ENCODE measurements around the gene CCDC9. TPM values are rescaled to one million over a fixed set of nuclear protein-coding genes. Genes with fewer than 3 reads are reported as not detected.
A peak's percentile ranks its signal among the peaks of the same experiment; 100 is the strongest.

Gene CCDC9
- total RNA-seq, 1 experiment from 2014 or later = 36.9 TPM

DNA sequence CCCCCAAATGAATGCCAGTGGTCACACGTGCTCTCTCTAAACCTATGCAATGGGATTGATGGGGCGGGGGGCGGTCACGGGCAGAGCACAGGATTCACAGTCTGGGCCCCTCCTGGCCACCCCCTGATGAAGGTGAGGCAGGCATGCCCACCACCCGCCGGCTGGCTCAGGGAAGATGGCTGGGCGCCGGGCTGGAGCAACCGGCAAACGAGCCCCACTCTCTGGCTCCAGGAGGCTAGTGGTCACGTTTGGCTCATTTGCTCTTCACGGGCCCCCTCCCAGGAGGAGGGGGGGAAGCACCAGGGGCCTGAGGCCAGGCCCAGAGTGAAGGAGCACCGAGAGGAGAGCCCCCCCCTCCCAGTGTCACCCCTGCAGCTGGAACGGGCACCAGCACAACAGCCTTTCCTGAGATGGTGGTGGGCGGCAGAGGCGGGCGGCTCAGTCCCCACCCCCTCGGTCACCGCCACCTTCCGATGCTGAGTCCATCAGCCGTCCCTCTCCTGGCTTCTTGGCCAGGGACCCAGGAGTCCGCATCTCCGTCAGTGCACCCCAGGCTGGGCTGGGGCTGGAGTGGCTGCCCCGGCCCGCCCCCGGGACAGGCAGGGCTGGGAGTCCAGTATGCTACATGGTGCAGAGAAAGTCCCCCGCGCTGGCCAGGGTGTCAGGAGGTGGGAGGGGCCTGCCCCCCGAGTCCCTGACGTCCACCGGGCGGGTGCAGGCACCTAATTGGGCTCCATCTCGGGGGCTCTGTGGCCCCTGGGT lies 35.1 kb upstream of the CCDC9 start:
- no peak overlapping the region; the same call in 1 of the 2 replicates for H3K14ac ChIP-seq (ENCODE audit: insufficient read depth, low read length)
- no peak overlapping the region for H3K4me2 ChIP-seq (ENCODE audit: insufficient read depth, insufficient read length, low read length)
- H3K18ac ChIP-seq (ENCODE audit: insufficient read length, low read depth, low read length) = no peak overlapping the region
- TF ChIP-seq, protein P1, sequence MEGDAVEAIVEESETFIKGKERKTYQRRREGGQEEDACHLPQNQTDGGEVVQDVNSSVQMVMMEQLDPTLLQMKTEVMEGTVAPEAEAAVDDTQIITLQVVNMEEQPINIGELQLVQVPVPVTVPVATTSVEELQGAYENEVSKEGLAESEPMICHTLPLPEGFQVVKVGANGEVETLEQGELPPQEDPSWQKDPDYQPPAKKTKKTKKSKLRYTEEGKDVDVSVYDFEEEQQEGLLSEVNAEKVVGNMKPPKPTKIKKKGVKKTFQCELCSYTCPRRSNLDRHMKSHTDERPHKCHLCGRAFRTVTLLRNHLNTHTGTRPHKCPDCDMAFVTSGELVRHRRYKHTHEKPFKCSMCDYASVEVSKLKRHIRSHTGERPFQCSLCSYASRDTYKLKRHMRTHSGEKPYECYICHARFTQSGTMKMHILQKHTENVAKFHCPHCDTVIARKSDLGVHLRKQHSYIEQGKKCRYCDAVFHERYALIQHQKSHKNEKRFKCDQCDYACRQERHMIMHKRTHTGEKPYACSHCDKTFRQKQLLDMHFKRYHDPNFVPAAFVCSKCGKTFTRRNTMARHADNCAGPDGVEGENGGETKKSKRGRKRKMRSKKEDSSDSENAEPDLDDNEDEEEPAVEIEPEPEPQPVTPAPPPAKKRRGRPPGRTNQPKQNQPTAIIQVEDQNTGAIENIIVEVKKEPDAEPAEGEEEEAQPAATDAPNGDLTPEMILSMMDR (conservative IDR thresholded peaks at IDR 0.05) = no peak
- no peak overlapping the region for H2BK20ac ChIP-seq (ENCODE audit: low read depth, low read length, poor library complexity, severe bottlenecking)
- no peaks in the 10 kb centered on the region for H4K20me1 ChIP-seq (ENCODE audit: control insufficient read depth, insufficient read depth, insufficient read length)
- no CpG with 5 or more reads among the region's 33 CpGs for WGBS (ENCODE audit: extremely low coverage, insufficient read length, low lambda C conversion rate)
- H2BK5ac ChIP-seq (ENCODE audit: insufficient read length, low read length) = no peak overlapping the region
- H3K4me1 Mint-ChIP-seq = peaks cover 6 to 15% of the 10 kb centered on the region in 2 experiments
- no peak overlapping the region for H3K9ac ChIP-seq (ENCODE audit: extremely low read depth, insufficient read length, low read length)
- no peak overlapping the region for H3K4ac ChIP-seq (ENCODE audit: low read depth, low read length)
- peaks cover 0 to 34% (median 16%) of the 10 kb centered on the region in 3 experiments; a peak in 5 of 7 replicates for H3K36me3 Mint-ChIP-seq (ENCODE audit: insufficient read depth in 1 of 3, low read depth in 3 of 3)
- H3K9me3 Mint-ChIP-seq = no peaks in the 10 kb centered on the region; a peak in 1 of 5 replicates
- H2BK12ac ChIP-seq (ENCODE audit: insufficient read length, low read depth, low read length) = no peak overlapping the region
- no peak overlapping the region for H2BK120ac ChIP-seq (ENCODE audit: low read depth, low read length, poor library complexity, severe bottlenecking)
- no peak for DNase-seq
- no peak overlapping the region for H4K8ac ChIP-seq (replicated peaks; ENCODE audit: insufficient read length, low read depth, low read length)
- 0 out of 7 replicates have a peak overlapping the region, but pooled peaks of 2 of the 3 experiments have one; percentile 15 to 50 for H3K27ac Mint-ChIP-seq
- no peak overlapping the region for H2AFZ ChIP-seq (ENCODE audit: low read length)
- H3K4me3 Mint-ChIP-seq = no peak overlapping the region; a peak in 1 of 5 replicates
- no peaks in the 10 kb centered on the region for H3K27me3 ChIP-seq (ENCODE audit: insufficient read depth, low read length)
- H3T11ph ChIP-seq (ENCODE audit: low read length) = no peak overlapping the region
- H3K27ac ChIP-seq (ENCODE audit: insufficient read length, low read depth, low read length) = no peak overlapping the region
- no peak overlapping the region for H3K56ac ChIP-seq (ENCODE audit: insufficient read length, low read depth, low read length)
- H3K79me2 ChIP-seq (ENCODE audit: insufficient read depth, low read length) = no peaks in the 10 kb centered on the region
- no peak overlapping the region for H2AK5ac ChIP-seq (ENCODE audit: insufficient read length, low read length)
- no peaks in the 10 kb centered on the region for H3K4me1 ChIP-seq (ENCODE audit: insufficient read depth, low read length)
- no peaks in the 10 kb centered on the region for H3K79me1 ChIP-seq (ENCODE audit: insufficient read depth, low read depth, low read length, poor library complexity, severe bottlenecking)
- no peaks in the 10 kb centered on the region for H3K27me3 Mint-ChIP-seq (ENCODE audit: low read depth)
- H4K91ac ChIP-seq (ENCODE audit: insufficient read length, low read depth, low read length) = no peak overlapping the region
- no peaks in the 10 kb centered on the region for H3K23me2 ChIP-seq (ENCODE audit: insufficient read length, low read depth, low read length, poor library complexity, severe bottlenecking)
- H3K9me3 ChIP-seq (ENCODE audit: control insufficient read depth, low read depth, low read length) = no peaks in the 10 kb centered on the region
- no peak overlapping the region for H3K23ac ChIP-seq (ENCODE audit: insufficient read length, low read depth, low read length)
- no peak overlapping the region for H2BK15ac ChIP-seq (ENCODE audit: low read depth, low read length)
- H4K5ac ChIP-seq (ENCODE audit: insufficient read length, low read depth, low read length) = no peak overlapping the region

Measured in H9 (cell line).